ENCODE results near the gene HERC5.

DNA sequence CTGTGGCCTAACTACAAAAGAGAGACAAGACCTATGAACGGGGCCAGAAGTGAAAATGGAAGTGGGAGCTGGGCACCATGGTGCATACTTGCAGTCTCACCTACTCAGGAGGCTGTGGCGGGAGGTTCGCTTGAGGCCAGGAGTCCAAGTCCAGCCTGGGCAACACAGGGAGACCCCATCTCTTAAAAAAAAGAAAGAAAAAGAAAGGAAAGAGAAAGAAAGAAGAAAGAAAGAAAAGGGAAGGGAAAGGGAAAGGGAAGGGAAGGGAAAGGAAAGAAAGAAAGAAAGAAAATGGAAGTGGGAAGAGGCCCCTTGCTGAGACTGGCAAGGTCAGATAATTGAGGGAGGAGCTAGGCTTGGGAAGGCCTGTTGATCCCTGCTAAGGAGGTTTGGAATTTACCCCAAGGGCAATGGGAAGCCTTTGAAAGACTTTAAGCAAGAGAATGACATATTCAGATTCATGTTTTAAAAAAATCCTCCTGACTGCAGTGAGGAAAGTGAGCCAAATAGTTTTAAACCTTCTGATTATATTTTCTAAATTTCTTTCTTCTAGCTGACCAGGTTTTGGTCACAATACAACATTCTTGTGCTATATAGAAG lies 17.7 kb upstream of the HERC5 start:
- TF ChIP-seq, protein P1, sequence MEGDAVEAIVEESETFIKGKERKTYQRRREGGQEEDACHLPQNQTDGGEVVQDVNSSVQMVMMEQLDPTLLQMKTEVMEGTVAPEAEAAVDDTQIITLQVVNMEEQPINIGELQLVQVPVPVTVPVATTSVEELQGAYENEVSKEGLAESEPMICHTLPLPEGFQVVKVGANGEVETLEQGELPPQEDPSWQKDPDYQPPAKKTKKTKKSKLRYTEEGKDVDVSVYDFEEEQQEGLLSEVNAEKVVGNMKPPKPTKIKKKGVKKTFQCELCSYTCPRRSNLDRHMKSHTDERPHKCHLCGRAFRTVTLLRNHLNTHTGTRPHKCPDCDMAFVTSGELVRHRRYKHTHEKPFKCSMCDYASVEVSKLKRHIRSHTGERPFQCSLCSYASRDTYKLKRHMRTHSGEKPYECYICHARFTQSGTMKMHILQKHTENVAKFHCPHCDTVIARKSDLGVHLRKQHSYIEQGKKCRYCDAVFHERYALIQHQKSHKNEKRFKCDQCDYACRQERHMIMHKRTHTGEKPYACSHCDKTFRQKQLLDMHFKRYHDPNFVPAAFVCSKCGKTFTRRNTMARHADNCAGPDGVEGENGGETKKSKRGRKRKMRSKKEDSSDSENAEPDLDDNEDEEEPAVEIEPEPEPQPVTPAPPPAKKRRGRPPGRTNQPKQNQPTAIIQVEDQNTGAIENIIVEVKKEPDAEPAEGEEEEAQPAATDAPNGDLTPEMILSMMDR (IDR thresholded peaks at IDR 0.05), result no peak
- TF ChIP-seq EP300 (IDR thresholded peaks at IDR 0.05), result no peak
